Left renal cortex interstitium (tissue), 4 donors: Measurements from ENCODE around the gene MEG3. TPM values are rescaled to one million over a fixed set of nuclear protein-coding genes. Genes with fewer than 3 reads are reported as not detected.

Experiments used
- DNase-seq, 4 donors: peaks; one replicate each; pipeline ENCODE4 v3.0.0-alpha.2; 2013; ENCODE audit warnings: low read depth in 4 of 4, low spot score in 2 of 4, missing footprints in 1 of 4
- polyA plus RNA-seq, 4 donors: library from polyadenylated mRNA; unstranded; fragments of 120-200 nt; gene quantifications; one replicate each; pipeline ENCODE4 v1.2.1, GENCODE V29; 2013; ENCODE audit not compliant: insufficient read length in 4 of 4

Gene MEG3
- polyA plus RNA-seq, 4 donors, result 55.0 to 309 (median 131) TPM

- no peak for DNase-seq
These were observed 81.3 kb downstream of the MEG3 start for GRCh38 chr14:100907240-100907639.

GRCh38 chr14:100909439-100909838 is 83.5 kb downstream of the MEG3 start:
- DNase-seq, result no peak

Other genes starting within 250 kb of the MEG3 start
- 1 to 10 TPM; 1.2 to 3.9 (median 2.4) TPM for gene BEGAIN, start 238.7 kb upstream of the MEG3 start, polyA plus RNA-seq
- 10 to 100 TPM in 1 of 4 donors, 1 to 10 TPM in 3; 5.8 to 11.1 (median 8.0) TPM for gene DLK1, start 99.2 kb upstream of the MEG3 start, polyA plus RNA-seq
- gene RTL1, start 77.6 kb downstream of the MEG3 start, polyA plus RNA-seq, result under 1 TPM; 0.03 to 0.16 (median 0.08) TPM